ENCODE measurements around the gene IP6K3. TPM values are rescaled to one million over a fixed set of nuclear protein-coding genes. Genes with fewer than 3 reads are reported as not detected.

The IP6K3 gene
- total and polyA plus RNA-seq, 4 donors = 0.22 to 1.0 (median 0.43) TPM

DNA sequence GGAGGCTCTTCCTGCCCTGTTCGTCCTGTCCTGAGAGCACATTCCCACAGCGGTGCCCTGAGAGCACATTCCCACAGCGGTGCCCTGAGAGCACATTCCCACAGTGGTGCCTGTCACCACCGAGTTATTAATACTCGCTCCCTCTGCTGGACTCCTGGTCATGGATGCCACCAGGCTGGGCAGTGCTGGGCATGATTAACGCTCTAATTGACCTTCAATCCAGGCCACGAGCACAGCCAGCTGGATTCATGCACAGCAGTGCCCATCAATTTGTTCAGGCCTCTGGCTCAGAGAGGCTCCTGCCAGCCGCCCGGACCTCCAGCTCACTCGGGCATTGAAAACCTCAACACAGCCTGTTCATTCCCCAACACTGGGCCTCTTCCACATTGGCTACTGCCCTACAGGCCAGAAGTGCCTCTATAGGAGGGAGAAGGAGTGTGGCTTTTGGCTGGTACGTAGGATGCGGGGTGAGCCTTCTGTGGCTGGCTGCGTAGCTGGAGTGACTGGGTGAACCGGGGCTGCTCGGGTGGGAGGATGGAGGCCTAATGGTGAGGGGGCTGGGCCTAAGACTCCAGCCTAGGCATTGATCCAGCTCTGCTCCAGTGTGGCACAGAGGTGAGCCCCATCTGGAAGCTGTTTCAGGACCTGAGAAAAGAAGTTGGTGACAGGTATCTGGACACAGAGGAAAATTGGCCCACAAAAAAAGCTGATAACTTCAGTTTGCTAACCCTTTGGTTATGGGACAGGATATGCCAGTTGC lies 9.3 kb downstream of the IP6K3 start:
- Histone ChIP-seq H3K36me3 (ENCODE audit: control insufficient read depth, insufficient read depth, low read length) (no peaks in the 10 kb centered on the region), H3K27ac (ENCODE audit: low read depth, low read length) (no peak overlapping the region), H3K9me3 (ENCODE audit: control insufficient read depth, insufficient read depth, low read length) (no peaks in the 10 kb centered on the region), H3K4me3 (ENCODE audit: low read depth, low read length) (no peak overlapping the region), H3K4me1 (ENCODE audit: control insufficient read depth, insufficient read depth, low read length) (peaks cover 27% of the 10 kb centered on the region), H3K27me3 (ENCODE audit: control insufficient read depth, insufficient read depth, low read length) (no peaks in the 10 kb centered on the region)
- DNase-seq (ENCODE audit: low read depth in 4 of 6, low spot score in 6 of 6) = peak in 2 of 6 donors; percentile 36 to 59
- WGBS (ENCODE audit: insufficient coverage) = 36% methylated on average over 12 of the region's 15 CpGs

GRCh38 chr6:33735216-33735615 lies 11.5 kb downstream of the IP6K3 start:
- H3K36me3 ChIP-seq (ENCODE audit: control insufficient read depth, insufficient read depth, low read length) = no peaks in the 10 kb centered on the region
- 79% methylated on average over 18 of the region's 18 CpGs for WGBS (ENCODE audit: insufficient coverage)
- H3K4me3 ChIP-seq (ENCODE audit: low read depth, low read length) = no peak overlapping the region
- H3K9me3 ChIP-seq (ENCODE audit: control insufficient read depth, insufficient read depth, low read length) = no peaks in the 10 kb centered on the region
- H3K4me1 ChIP-seq (ENCODE audit: control insufficient read depth, insufficient read depth, low read length) = peaks cover 41% of the 10 kb centered on the region
- no peak for DNase-seq (ENCODE audit: low read depth in 4 of 6, low spot score in 6 of 6)
- H3K27ac ChIP-seq (ENCODE audit: low read depth, low read length) = no peak overlapping the region
- H3K27me3 ChIP-seq (ENCODE audit: control insufficient read depth, insufficient read depth, low read length) = no peaks in the 10 kb centered on the region

DNA sequence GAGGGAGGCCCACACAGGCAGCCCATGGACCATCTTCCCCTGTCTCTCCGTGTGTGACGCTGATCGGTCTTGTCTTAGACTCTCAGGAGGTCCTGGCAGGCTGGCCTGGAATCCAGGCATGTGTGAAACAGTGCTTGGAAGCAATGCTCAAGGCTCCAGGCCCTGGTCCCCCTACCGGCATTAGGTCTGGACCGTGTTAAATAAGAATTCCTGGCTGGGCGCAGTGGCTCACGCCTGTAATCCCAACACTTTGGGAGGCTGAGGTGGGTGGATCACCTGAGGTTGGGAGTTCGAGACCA lies 13.0 kb downstream of the IP6K3 start:
- Histone ChIP-seq H3K4me1 (ENCODE audit: control insufficient read depth, insufficient read depth, low read length) (peaks cover 42% of the 10 kb centered on the region), H3K4me3 (ENCODE audit: low read depth, low read length) (no peak overlapping the region), H3K27ac (ENCODE audit: low read depth, low read length) (no peak overlapping the region), H3K27me3 (ENCODE audit: control insufficient read depth, insufficient read depth, low read length) (no peaks in the 10 kb centered on the region), H3K9me3 (ENCODE audit: control insufficient read depth, insufficient read depth, low read length) (no peaks in the 10 kb centered on the region), H3K36me3 (ENCODE audit: control insufficient read depth, insufficient read depth, low read length) (no peaks in the 10 kb centered on the region)
- 88% methylated on average over 7 of the region's 8 CpGs for WGBS (ENCODE audit: insufficient coverage)
- DNase-seq (ENCODE audit: low read depth in 4 of 6, low spot score in 6 of 6) = no peak

DNA sequence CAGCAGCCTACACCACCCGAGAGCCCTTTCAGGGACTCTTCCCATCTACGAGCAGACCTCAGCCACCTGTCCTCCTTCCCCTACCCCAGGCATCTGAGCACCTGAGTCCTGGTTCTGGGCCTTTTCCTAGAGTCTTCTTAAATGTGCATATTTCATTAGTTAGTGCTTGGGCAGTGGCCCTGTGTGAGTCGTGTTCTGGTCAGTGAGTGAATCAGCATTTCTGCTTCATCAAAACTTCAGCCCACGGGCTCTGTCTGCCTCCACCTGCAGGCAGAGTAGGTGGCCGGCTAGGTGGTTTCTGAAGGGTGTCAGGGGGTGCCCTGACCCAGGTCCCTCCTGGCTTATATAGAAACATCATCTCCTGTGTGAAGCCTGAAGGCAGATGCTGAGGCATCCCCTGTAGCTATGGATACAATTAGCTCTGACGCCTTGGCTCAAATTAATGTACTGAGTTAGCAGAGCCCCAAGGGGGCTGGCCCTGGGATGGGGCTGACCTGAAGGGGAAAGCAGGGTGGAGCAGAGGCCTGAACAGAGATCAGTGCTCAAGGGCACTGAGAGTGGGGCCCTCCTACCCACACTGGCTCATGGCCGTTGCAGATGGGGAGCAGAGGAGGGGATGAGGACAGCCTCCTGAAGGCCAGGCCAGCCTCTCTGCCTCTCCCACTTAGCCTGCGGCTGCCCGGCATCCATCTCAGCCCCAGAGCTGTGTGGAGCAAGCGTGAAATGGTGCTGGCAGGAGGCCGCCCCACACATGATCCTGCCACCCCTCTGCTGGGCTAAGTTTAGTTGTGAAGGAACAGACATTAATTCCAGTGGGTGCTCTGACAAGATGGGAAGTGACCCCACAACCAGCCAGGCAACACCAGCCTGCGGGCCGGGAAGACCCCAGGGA lies 13.6 kb downstream of the IP6K3 start:
- Histone ChIP-seq H3K27me3 (ENCODE audit: control insufficient read depth, insufficient read depth, low read length) (no peaks in the 10 kb centered on the region), H3K9me3 (ENCODE audit: control insufficient read depth, insufficient read depth, low read length) (no peaks in the 10 kb centered on the region), H3K4me3 (ENCODE audit: low read depth, low read length) (no peak overlapping the region), H3K36me3 (ENCODE audit: control insufficient read depth, insufficient read depth, low read length) (no peaks in the 10 kb centered on the region), H3K27ac (ENCODE audit: low read depth, low read length) (no peak overlapping the region), H3K4me1 (ENCODE audit: control insufficient read depth, insufficient read depth, low read length) (peaks cover 41% of the 10 kb centered on the region)
- no peak for DNase-seq (ENCODE audit: low read depth in 4 of 6, low spot score in 6 of 6)
- 78% methylated on average over 8 of the region's 13 CpGs for WGBS (ENCODE audit: insufficient coverage)

- Histone ChIP-seq H3K9me3 (ENCODE audit: control insufficient read depth, insufficient read depth, low read length) (no peaks in the 10 kb centered on the region), H3K36me3 (ENCODE audit: control insufficient read depth, insufficient read depth, low read length) (no peaks in the 10 kb centered on the region), H3K27ac (ENCODE audit: low read depth, low read length) (no peak overlapping the region), H3K27me3 (ENCODE audit: control insufficient read depth, insufficient read depth, low read length) (no peaks in the 10 kb centered on the region), H3K4me1 (ENCODE audit: control insufficient read depth, insufficient read depth, low read length) (peaks cover 35% of the 10 kb centered on the region), H3K4me3 (ENCODE audit: low read depth, low read length) (no peak overlapping the region)
- DNase-seq (ENCODE audit: low read depth in 4 of 6, low spot score in 6 of 6) = no peak
- WGBS (ENCODE audit: insufficient coverage) = 85% methylated on average over 6 of the region's 6 CpGs
Observed at GRCh38 chr6:33732385-33732784, 14.3 kb downstream of the IP6K3 start.

GRCh38 chr6:33731751-33732282 lies 14.9 kb downstream of the IP6K3 start:
- H3K27me3 ChIP-seq (ENCODE audit: control insufficient read depth, insufficient read depth, low read length) = no peaks in the 10 kb centered on the region
- H3K27ac ChIP-seq (ENCODE audit: low read depth, low read length) = no peak overlapping the region
- no peaks in the 10 kb centered on the region for H3K36me3 ChIP-seq (ENCODE audit: control insufficient read depth, insufficient read depth, low read length)
- no peaks in the 10 kb centered on the region for H3K9me3 ChIP-seq (ENCODE audit: control insufficient read depth, insufficient read depth, low read length)
- peak in 1 of 6 donors; percentile 17 for DNase-seq (ENCODE audit: low read depth in 4 of 6, low spot score in 6 of 6)
- 83% methylated on average over 7 of the region's 9 CpGs for WGBS (ENCODE audit: insufficient coverage)
- no peak overlapping the region for H3K4me3 ChIP-seq (ENCODE audit: low read depth, low read length)
- peaks cover 35% of the 10 kb centered on the region for H3K4me1 ChIP-seq (ENCODE audit: control insufficient read depth, insufficient read depth, low read length)

- H3K9me3 ChIP-seq (ENCODE audit: control insufficient read depth, insufficient read depth, low read length) = no peaks in the 10 kb centered on the region
Observed at GRCh38 chr6:33731035-33731434, 15.7 kb downstream of the IP6K3 start.

GRCh38 chr6:33730611-33731010 lies 16.1 kb downstream of the IP6K3 start:
- DNase-seq (ENCODE audit: low read depth in 4 of 6, low spot score in 6 of 6) = no peak
- Histone ChIP-seq H3K36me3 (ENCODE audit: control insufficient read depth, insufficient read depth, low read length) (no peaks in the 10 kb centered on the region), H3K9me3 (ENCODE audit: control insufficient read depth, insufficient read depth, low read length) (no peaks in the 10 kb centered on the region), H3K27me3 (ENCODE audit: control insufficient read depth, insufficient read depth, low read length) (no peaks in the 10 kb centered on the region), H3K27ac (ENCODE audit: low read depth, low read length) (no peak overlapping the region), H3K4me3 (ENCODE audit: low read depth, low read length) (no peak overlapping the region), H3K4me1 (ENCODE audit: control insufficient read depth, insufficient read depth, low read length) (peaks cover 42% of the 10 kb centered on the region)
- WGBS (ENCODE audit: insufficient coverage) = 74% methylated on average over 8 of the region's 10 CpGs

More at GRCh38 chr6:33731035-33731434, 15.7 kb downstream of the IP6K3 start:
- Histone ChIP-seq H3K4me3 (ENCODE audit: low read depth, low read length) (no peak overlapping the region), H3K36me3 (ENCODE audit: control insufficient read depth, insufficient read depth, low read length) (no peaks in the 10 kb centered on the region), H3K27me3 (ENCODE audit: control insufficient read depth, insufficient read depth, low read length) (no peaks in the 10 kb centered on the region), H3K4me1 (ENCODE audit: control insufficient read depth, insufficient read depth, low read length) (peaks cover 41% of the 10 kb centered on the region), H3K27ac (ENCODE audit: low read depth, low read length) (no peak overlapping the region)
- no peak for DNase-seq (ENCODE audit: low read depth in 4 of 6, low spot score in 6 of 6)
- WGBS (ENCODE audit: insufficient coverage) = 78% methylated on average over 7 of the region's 7 CpGs

GRCh38 chr6:33729059-33729458 lies 17.6 kb downstream of the IP6K3 start:
- Histone ChIP-seq H3K27ac (ENCODE audit: low read depth, low read length) (no peak overlapping the region), H3K36me3 (ENCODE audit: control insufficient read depth, insufficient read depth, low read length) (no peaks in the 10 kb centered on the region), H3K27me3 (ENCODE audit: control insufficient read depth, insufficient read depth, low read length) (no peaks in the 10 kb centered on the region), H3K9me3 (ENCODE audit: control insufficient read depth, insufficient read depth, low read length) (no peaks in the 10 kb centered on the region), H3K4me1 (ENCODE audit: control insufficient read depth, insufficient read depth, low read length) (peaks cover 46% of the 10 kb centered on the region), H3K4me3 (ENCODE audit: low read depth, low read length) (no peak overlapping the region)
- 100% methylated on average over 1 of the region's 6 CpGs for WGBS (ENCODE audit: insufficient coverage)
- DNase-seq (ENCODE audit: low read depth in 4 of 6, low spot score in 6 of 6) = no peak
